HEK293 (cell line): ENCODE results near the gene ZNF771.

ENCODE experiments used
- GFI1B ChIP-seq: fragments of 450-650 bp; formaldehyde crosslinking; IDR thresholded peaks from 2 replicates; pipeline ENCODE4 v1.5.1; 2016; ENCODE audit warnings: missing biosample characterization, missing genetic modification characterization
- GLIS1 ChIP-seq: fragments of 450-650 bp; formaldehyde crosslinking; IDR thresholded peaks from 2 replicates; pipeline ENCODE4 v1.5.1; 2016; ENCODE audit warnings: missing biosample characterization, missing genetic modification characterization
- KLF10 ChIP-seq: fragments of 450-650 bp; IDR thresholded peaks from 2 replicates; pipeline ENCODE4 v1.5.1; 2018; ENCODE audit warnings: missing biosample characterization, mild to moderate bottlenecking, missing genetic modification characterization
- SP2 ChIP-seq: fragments of 450-650 bp; formaldehyde crosslinking; IDR thresholded peaks from 2 replicates; pipeline ENCODE4 v1.5.1; 2016; ENCODE audit warnings: missing biosample characterization, missing genetic modification characterization
- YY2 ChIP-seq: fragments of 450-650 bp; formaldehyde crosslinking; IDR thresholded peaks from 2 replicates; pipeline ENCODE4 v1.5.1; 2016; ENCODE audit warnings: missing biosample characterization, missing genetic modification characterization
- ZBTB1 ChIP-seq: fragments of 450-650 bp; formaldehyde crosslinking; IDR thresholded peaks from 2 replicates; pipeline ENCODE4 v1.5.1; 2016; ENCODE audit warnings: missing biosample characterization, missing genetic modification characterization
- ZBTB8A ChIP-seq: fragments of 450-650 bp; formaldehyde crosslinking; IDR thresholded peaks from 2 replicates; pipeline ENCODE4 v1.5.1; 2016; ENCODE audit warnings: missing biosample characterization, missing genetic modification characterization
- ZFP37 ChIP-seq: fragments of 450-650 bp; formaldehyde crosslinking; IDR thresholded peaks from 2 replicates; pipeline ENCODE4 v1.5.1; 2016; ENCODE audit warnings: missing biosample characterization, missing genetic modification characterization
- ZNF10 ChIP-seq: fragments of 450-650 bp; formaldehyde crosslinking; IDR thresholded peaks from 2 replicates; pipeline ENCODE4 v1.5.1; 2017; ENCODE audit warnings: missing biosample characterization, missing genetic modification characterization
- ZNF157 ChIP-seq: fragments of 450-650 bp; formaldehyde crosslinking; IDR thresholded peaks from 2 replicates; pipeline ENCODE4 v1.5.1; 2016; ENCODE audit warnings: missing biosample characterization, missing genetic modification characterization
- ZNF16 ChIP-seq: fragments of 450-650 bp; formaldehyde crosslinking; IDR thresholded peaks from 2 replicates; pipeline ENCODE4 v1.5.1; 2016; ENCODE audit warnings: low read depth, missing biosample characterization, missing genetic modification characterization
- ZNF19 ChIP-seq: fragments of 450-650 bp; formaldehyde crosslinking; IDR thresholded peaks from 2 replicates; pipeline ENCODE4; 2016; ENCODE audit warnings: missing biosample characterization, missing genetic modification characterization, low read depth
- ZNF23 ChIP-seq: fragments of 450-650 bp; formaldehyde crosslinking; IDR thresholded peaks from 2 replicates; pipeline ENCODE4 v1.5.1; 2016; ENCODE audit warnings: missing biosample characterization, missing genetic modification characterization, borderline replicate concordance
- ZNF266 ChIP-seq: fragments of 450-650 bp; formaldehyde crosslinking; IDR thresholded peaks from 2 replicates; pipeline ENCODE4 v1.5.1; 2016; ENCODE audit warnings: missing biosample characterization, missing genetic modification characterization, low read depth
- ZNF311 ChIP-seq: fragments of 450-650 bp; formaldehyde crosslinking; IDR thresholded peaks from 2 replicates; pipeline ENCODE4 v1.5.1; 2017; ENCODE audit warnings: missing biosample characterization, missing genetic modification characterization, borderline replicate concordance
- ZNF404 ChIP-seq: fragments of 450-650 bp; formaldehyde crosslinking; IDR thresholded peaks from 2 replicates; pipeline ENCODE4 v1.5.1; 2017; ENCODE audit warnings: missing biosample characterization, missing genetic modification characterization
- ZNF555 ChIP-seq: fragments of 450-650 bp; formaldehyde crosslinking; conservative IDR thresholded peaks from 2 replicates; pipeline ENCODE4 v1.5.1; 2017; ENCODE audit warnings: missing biosample characterization, mild to moderate bottlenecking, missing genetic modification characterization, inconsistent platforms
- ZNF629 ChIP-seq: fragments of 450-650 bp; formaldehyde crosslinking; IDR thresholded peaks from 2 replicates; pipeline ENCODE4 v1.5.1; 2017; ENCODE audit warnings: missing biosample characterization, missing genetic modification characterization
- ZNF658 ChIP-seq: fragments of 450-650 bp; formaldehyde crosslinking; IDR thresholded peaks from 2 replicates; pipeline ENCODE4; 2016; ENCODE audit warnings: missing biosample characterization, missing genetic modification characterization
- ZNF707 ChIP-seq: fragments of 450-650 bp; formaldehyde crosslinking; IDR thresholded peaks from 2 replicates; pipeline ENCODE4 v1.5.1; 2016; ENCODE audit warnings: missing biosample characterization, missing genetic modification characterization
- ZNF843 ChIP-seq: fragments of 450-650 bp; formaldehyde crosslinking; IDR thresholded peaks from 2 replicates; pipeline ENCODE4 v1.5.1; 2016; ENCODE audit warnings: missing biosample characterization, missing genetic modification characterization
- TF ChIP-seq, protein P1 (sequence below): fragments of 450-650 bp; formaldehyde crosslinking; conservative IDR thresholded peaks from 2 replicates; pipeline ENCODE4 v1.5.1; 2016; ENCODE audit warnings: low read depth, missing biosample characterization, missing genetic modification characterization
- TF ChIP-seq, protein P2 (sequence below): fragments of 450-650 bp; formaldehyde crosslinking; IDR thresholded peaks from 2 replicates; pipeline ENCODE4 v1.5.1; 2016; ENCODE audit warnings: missing biosample characterization, missing genetic modification characterization, low read depth
- TF ChIP-seq, protein P3 (sequence below): fragments of 450-650 bp; formaldehyde crosslinking; IDR thresholded peaks from 2 replicates; pipeline ENCODE4 v1.5.1; 2016; ENCODE audit warnings: missing biosample characterization, missing genetic modification characterization
- TF ChIP-seq, protein P4 (sequence below): sonication (generic); formaldehyde crosslinking; IDR thresholded peaks from 2 replicates; pipeline ENCODE4 v1.8.1; 2022; ENCODE audit warnings: mild to moderate bottlenecking, moderate library complexity, missing genetic modification reagents
- TF ChIP-seq, protein P5 (sequence below): fragments of 450-650 bp; formaldehyde crosslinking; IDR thresholded peaks from 2 replicates; pipeline ENCODE4 v1.5.1; 2016; ENCODE audit warnings: missing biosample characterization, missing genetic modification characterization
- TF ChIP-seq, protein P6 (sequence below): fragments of 450-650 bp; formaldehyde crosslinking; IDR thresholded peaks from 2 replicates; pipeline ENCODE4 v1.5.1; 2016; ENCODE audit warnings: missing biosample characterization, missing genetic modification characterization

Gene ZNF771

DNA sequence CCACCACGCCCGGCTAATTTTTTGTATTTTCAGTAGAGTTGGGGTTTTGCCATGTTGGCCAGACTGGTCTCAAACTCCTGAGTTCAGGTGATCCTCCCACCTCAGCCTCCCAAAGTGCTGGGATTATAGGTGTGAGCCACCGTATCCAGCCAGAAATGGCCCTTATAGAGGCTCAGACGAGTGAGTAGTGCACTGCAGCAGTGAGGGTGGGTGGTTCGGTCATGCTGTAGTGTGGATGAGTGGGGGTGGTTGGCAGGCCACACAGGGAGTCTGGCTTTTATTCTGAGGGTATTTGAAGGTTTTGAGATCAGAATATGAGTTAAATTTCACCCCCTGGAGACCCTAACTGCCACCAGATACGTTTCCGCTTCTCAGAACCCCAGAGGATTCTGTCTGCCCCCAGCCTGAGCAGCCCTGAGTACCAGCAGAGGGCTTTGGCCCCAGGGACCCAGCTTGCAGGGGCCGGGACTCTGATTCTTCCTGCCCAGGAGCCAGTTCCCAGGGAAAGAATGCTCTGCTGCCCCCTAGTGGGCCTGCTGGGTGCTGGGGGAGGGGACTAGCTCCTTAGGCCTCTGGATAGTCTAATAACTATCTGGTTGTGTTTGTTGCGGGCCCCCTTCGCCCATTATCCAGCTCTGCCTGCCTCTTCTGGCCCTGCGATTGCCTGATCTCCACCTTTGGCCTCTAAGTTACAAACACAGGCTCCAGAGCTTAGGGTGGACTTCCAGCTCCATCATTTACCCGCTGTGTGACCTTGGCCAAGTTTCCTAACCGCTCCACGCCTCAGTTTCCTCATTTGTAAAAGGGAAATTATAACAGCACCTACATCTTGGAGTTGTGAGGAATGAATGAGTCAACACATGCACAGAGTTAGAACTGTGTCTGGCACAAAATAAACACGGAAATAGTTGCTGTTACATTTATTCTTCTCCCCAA is 2.0 kb downstream of the ZNF771 start (continued):
- TF ChIP-seq, protein P1, sequence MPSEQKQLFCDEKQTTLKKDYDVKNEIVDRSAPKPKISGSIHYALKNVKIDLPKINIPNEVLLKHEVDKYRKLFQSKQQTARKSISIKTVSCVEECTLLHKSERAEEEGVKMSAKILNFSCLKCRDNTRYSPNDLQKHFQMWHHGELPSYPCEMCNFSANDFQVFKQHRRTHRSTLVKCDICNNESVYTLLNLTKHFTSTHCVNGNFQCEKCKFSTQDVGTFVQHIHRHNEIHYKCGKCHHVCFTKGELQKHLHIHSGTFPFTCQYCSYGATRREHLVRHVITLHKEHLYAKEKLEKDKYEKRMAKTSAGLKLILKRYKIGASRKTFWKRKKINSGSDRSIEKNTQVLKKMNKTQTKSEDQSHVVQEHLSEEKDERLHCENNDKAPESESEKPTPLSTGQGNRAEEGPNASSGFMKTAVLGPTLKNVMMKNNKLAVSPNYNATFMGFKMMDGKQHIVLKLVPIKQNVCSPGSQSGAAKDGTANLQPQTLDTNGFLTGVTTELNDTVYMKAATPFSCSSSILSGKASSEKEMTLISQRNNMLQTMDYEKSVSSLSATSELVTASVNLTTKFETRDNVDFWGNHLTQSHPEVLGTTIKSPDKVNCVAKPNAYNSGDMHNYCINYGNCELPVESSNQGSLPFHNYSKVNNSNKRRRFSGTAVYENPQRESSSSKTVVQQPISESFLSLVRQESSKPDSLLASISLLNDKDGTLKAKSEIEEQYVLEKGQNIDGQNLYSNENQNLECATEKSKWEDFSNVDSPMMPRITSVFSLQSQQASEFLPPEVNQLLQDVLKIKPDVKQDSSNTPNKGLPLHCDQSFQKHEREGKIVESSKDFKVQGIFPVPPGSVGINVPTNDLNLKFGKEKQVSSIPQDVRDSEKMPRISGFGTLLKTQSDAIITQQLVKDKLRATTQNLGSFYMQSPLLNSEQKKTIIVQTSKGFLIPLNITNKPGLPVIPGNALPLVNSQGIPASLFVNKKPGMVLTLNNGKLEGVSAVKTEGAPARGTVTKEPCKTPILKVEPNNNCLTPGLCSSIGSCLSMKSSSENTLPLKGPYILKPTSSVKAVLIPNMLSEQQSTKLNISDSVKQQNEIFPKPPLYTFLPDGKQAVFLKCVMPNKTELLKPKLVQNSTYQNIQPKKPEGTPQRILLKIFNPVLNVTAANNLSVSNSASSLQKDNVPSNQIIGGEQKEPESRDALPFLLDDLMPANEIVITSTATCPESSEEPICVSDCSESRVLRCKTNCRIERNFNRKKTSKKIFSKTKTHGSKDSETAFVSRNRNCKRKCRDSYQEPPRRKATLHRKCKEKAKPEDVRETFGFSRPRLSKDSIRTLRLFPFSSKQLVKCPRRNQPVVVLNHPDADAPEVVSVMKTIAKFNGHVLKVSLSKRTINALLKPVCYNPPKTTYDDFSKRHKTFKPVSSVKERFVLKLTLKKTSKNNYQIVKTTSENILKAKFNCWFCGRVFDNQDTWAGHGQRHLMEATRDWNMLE: no peak
- no peak for TF ChIP-seq ZNF16 (tag by site-specific recombination)
- peak; percentile 93 for TF ChIP-seq GLIS1 (tag by site-specific recombination)
- no peak for TF ChIP-seq ZNF157 (tag by site-specific recombination)
- TF ChIP-seq ZNF23: no peak
- TF ChIP-seq SP2 (tag by site-specific recombination): peak; percentile 38
- no peak for TF ChIP-seq ZNF10 (tag by site-specific recombination)
- TF ChIP-seq ZNF555 (tag by site-specific recombination): no peak
- no peak for TF ChIP-seq ZNF843 (tag by site-specific recombination)
- TF ChIP-seq ZNF404 (tag by site-specific recombination): no peak
- no peak for TF ChIP-seq ZFP37 (tag by site-specific recombination)
- no peak for TF ChIP-seq YY2 (tag by site-specific recombination)
- TF ChIP-seq, protein P2, sequence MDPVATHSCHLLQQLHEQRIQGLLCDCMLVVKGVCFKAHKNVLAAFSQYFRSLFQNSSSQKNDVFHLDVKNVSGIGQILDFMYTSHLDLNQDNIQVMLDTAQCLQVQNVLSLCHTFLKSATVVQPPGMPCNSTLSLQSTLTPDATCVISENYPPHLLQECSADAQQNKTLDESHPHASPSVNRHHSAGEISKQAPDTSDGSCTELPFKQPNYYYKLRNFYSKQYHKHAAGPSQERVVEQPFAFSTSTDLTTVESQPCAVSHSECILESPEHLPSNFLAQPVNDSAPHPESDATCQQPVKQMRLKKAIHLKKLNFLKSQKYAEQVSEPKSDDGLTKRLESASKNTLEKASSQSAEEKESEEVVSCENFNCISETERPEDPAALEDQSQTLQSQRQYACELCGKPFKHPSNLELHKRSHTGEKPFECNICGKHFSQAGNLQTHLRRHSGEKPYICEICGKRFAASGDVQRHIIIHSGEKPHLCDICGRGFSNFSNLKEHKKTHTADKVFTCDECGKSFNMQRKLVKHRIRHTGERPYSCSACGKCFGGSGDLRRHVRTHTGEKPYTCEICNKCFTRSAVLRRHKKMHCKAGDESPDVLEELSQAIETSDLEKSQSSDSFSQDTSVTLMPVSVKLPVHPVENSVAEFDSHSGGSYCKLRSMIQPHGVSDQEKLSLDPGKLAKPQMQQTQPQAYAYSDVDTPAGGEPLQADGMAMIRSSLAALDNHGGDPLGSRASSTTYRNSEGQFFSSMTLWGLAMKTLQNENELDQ (tag by site-specific recombination): no peak
- no peak; the same call in 1 of the 2 replicates for TF ChIP-seq ZNF629 (tag by site-specific recombination)
- peak; percentile 72 for TF ChIP-seq KLF10
- no peak for TF ChIP-seq ZNF658 (tag by site-specific recombination)
- TF ChIP-seq ZBTB8A: peak; percentile 74
- no peak for TF ChIP-seq GFI1B (tag by site-specific recombination)
- no peak for TF ChIP-seq ZNF266 (tag by site-specific recombination)
- no peak for TF ChIP-seq ZNF19 (tag by site-specific recombination)
- no peak for TF ChIP-seq ZBTB1 (tag by site-specific recombination)
- no peak for TF ChIP-seq ZNF311 (tag by site-specific recombination)
- TF ChIP-seq, protein P3, sequence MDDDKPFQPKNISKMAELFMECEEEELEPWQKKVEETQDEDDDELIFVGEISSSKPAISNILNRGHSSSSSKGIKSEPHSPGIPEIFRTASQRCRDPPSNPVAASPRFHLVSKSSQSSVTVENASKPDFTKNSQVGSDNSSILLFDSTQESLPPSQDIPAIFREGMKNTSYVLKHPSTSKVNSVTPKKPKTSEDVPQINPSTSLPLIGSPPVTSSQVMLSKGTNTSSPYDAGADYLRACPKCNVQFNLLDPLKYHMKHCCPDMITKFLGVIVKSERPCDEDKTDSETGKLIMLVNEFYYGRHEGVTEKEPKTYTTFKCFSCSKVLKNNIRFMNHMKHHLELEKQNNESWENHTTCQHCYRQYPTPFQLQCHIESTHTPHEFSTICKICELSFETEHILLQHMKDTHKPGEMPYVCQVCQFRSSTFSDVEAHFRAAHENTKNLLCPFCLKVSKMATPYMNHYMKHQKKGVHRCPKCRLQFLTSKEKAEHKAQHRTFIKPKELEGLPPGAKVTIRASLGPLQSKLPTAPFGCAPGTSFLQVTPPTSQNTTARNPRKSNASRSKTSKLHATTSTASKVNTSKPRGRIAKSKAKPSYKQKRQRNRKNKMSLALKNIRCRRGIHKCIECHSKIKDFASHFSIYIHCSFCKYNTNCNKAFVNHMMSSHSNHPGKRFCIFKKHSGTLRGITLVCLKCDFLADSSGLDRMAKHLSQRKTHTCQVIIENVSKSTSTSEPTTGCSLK (tag by site-specific recombination): no peak
- TF ChIP-seq ZNF707 (tag by site-specific recombination): no peak
- TF ChIP-seq, protein P4, sequence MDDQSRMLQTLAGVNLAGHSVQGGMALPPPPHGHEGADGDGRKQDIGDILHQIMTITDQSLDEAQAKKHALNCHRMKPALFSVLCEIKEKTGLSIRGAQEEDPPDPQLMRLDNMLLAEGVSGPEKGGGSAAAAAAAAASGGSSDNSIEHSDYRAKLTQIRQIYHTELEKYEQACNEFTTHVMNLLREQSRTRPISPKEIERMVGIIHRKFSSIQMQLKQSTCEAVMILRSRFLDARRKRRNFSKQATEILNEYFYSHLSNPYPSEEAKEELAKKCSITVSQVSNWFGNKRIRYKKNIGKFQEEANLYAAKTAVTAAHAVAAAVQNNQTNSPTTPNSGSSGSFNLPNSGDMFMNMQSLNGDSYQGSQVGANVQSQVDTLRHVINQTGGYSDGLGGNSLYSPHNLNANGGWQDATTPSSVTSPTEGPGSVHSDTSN: no peak
- TF ChIP-seq, protein P5, sequence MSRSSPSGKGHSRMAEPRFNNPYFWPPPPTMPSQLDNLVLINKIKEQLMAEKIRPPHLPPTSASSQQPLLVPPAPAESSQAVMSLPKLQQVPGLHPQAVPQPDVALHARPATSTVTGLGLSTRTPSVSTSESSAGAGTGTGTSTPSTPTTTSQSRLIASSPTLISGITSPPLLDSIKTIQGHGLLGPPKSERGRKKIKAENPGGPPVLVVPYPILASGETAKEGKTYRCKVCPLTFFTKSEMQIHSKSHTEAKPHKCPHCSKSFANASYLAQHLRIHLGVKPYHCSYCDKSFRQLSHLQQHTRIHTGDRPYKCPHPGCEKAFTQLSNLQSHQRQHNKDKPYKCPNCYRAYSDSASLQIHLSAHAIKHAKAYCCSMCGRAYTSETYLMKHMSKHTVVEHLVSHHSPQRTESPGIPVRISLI: no peak
- TF ChIP-seq, protein P6, sequence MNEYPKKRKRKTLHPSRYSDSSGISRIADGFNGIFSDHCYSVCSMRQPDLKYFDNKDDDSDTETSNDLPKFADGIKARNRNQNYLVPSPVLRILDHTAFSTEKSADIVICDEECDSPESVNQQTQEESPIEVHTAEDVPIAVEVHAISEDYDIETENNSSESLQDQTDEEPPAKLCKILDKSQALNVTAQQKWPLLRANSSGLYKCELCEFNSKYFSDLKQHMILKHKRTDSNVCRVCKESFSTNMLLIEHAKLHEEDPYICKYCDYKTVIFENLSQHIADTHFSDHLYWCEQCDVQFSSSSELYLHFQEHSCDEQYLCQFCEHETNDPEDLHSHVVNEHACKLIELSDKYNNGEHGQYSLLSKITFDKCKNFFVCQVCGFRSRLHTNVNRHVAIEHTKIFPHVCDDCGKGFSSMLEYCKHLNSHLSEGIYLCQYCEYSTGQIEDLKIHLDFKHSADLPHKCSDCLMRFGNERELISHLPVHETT: peak; percentile 72
